Measurements from ENCODE around the gene UBA6. TPM values are rescaled to one million over a fixed set of nuclear protein-coding genes. Genes with fewer than 3 reads are reported as not detected.

The UBA6 gene
- total RNA-seq, 1 experiment from 2014 or later: 51.3 TPM

DNA sequence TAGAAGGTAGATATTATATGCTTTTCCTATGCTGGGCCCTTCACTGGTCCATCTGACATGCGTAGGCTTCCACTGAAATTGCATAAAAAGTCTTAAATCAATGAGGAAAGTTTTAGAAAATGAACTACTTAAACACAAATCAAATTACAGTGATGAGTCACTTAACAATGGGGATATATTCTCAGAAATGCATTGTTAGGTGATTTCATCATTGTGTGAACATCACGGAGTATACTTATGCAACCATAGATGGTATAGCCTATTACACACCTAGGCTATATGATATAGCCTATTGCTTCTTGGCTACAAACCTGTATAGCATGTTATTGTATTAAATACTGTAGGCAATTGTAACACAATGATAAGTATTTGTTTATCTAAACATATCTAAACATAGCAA lies 132.1 kb downstream of the UBA6 start:
- DNase-seq (ENCODE audit: low read depth, low spot score): no peak
- in situ Hi-C loops (cut with HindIII; ENCODE audit: low pct_unique_long_range_greater_than_20kb, low sequenced_read_pairs): no loop called here

DNA sequence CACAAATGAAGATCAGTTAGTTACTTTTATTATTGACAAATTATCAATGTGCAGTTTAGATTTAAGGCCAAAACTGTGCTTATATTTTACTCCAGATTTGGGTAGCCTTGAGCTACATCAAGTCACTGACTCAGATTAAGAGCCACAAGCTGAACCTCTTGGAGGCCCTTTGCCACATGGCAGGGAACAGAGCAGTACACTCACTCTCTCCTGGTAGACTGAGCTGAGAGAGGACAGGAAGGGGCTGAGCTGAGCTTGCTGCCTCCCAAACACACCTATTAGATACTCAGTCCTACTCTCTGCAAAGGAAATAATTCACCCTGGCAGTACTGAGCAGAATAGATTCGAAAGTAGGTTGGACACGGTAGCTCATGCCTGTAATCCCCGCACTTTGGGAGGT lies 134.6 kb downstream of the UBA6 start:
- in situ Hi-C loops (cut with HindIII; ENCODE audit: low pct_unique_long_range_greater_than_20kb, low sequenced_read_pairs): no loop called here
- no peak for DNase-seq (ENCODE audit: low read depth, low spot score)

DNA sequence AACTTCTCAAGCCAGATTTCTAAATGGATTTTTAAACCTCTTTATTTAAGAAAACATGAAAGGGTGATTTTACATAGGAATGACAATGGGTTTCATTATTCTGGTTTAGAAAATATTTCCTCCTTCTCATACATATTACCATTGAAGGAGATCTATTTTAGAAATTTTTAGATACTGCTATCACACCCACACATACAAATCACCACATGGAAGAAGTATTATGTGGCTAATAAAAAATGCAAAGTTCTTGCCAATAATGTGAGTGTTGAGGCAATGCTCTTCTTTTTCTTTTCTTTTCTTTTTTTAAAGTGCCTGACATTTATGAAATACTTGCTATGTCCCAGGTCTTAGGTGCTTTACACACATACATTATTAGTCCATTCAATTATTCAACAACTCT lies 135.7 kb downstream of the UBA6 start:
- no peak for DNase-seq (ENCODE audit: low read depth, low spot score)
- in situ Hi-C loops (cut with HindIII; ENCODE audit: low pct_unique_long_range_greater_than_20kb, low sequenced_read_pairs): no loop called here

Small RNA genes within 50 kb of the gene (small RNA-seq; reads per million reads assigned to genes)
- gene AC096720.1 (0 reads per million in 2 experiments), gene RF00091 (0 reads per million in 2 experiments)

Other genes starting within 250 kb of the UBA6 start
- 8.8 and 9.5 TPM in 2 replicates for gene CENPC, start 155.7 kb downstream of the UBA6 start, total RNA-seq (2014; rRNA removed; shearing (Covaris generic))
- not detected in 2 replicates for gene STAP1, start 142.4 kb downstream of the UBA6 start, total RNA-seq (2014; rRNA removed; shearing (Covaris generic))
- gene GNRHR, start 53.2 kb upstream of the UBA6 start, total RNA-seq (2014; rRNA removed; shearing (Covaris generic)): not detected in 2 replicates
- gene TMPRSS11D, start 182.8 kb upstream of the UBA6 start, total RNA-seq (2014; rRNA removed; shearing (Covaris generic)): not detected in 2 replicates

Measured in SK-MEL-5 (cell line).